ENCODE results near the gene CEP41.
"Not testable (repeated sequence)": the region's sequence is repeated elsewhere in the genome, so short reads cannot be mapped to it uniquely, and the experiment has no call there.

The CEP41 gene

DNA sequence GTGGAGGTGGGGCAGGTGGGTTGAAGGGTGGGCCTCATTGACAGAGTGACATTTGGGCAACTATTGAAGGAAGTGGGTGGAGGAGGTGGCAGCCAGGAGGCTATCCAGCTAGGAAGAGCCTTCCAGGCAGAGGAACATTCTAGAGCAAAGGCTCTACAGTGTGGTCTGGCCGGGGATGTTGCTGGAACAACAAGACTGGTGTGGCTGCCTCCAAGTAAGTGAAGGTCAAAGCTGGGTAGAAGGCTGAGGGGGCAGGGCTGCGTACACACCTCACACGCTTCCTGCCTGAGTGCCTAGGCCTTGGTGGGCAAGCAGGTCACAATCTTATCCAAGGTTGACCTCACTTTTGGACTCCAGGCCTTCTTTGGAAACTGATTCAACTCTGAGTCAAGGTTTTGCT lies 53.9 kb downstream of the CEP41 start:
- no peak for DNase-seq

DNA sequence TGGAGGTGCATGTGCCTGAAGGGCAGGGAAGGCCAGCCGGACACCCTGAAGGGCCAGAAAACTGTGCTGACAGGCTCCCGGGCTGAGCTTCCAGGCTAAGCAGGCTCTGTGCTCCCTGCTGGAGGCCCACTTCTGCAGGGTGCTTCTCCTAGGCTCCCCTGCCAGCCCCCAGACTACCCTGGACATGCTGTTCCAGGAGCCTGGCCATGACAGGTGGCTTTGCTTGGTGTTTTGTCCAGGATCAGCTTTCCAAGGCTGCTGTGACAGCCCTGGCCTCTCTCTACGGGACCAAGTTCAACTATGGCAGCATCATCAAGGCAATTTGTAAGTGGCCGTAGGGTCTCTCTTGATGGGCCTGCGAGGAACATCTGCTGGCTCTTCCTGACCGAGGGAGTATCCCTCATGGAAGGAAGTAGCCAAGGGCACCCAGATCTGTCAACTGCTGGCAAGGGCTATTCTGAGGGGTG lies 55.2 kb downstream of the CEP41 start:
- no peak for DNase-seq

DNA sequence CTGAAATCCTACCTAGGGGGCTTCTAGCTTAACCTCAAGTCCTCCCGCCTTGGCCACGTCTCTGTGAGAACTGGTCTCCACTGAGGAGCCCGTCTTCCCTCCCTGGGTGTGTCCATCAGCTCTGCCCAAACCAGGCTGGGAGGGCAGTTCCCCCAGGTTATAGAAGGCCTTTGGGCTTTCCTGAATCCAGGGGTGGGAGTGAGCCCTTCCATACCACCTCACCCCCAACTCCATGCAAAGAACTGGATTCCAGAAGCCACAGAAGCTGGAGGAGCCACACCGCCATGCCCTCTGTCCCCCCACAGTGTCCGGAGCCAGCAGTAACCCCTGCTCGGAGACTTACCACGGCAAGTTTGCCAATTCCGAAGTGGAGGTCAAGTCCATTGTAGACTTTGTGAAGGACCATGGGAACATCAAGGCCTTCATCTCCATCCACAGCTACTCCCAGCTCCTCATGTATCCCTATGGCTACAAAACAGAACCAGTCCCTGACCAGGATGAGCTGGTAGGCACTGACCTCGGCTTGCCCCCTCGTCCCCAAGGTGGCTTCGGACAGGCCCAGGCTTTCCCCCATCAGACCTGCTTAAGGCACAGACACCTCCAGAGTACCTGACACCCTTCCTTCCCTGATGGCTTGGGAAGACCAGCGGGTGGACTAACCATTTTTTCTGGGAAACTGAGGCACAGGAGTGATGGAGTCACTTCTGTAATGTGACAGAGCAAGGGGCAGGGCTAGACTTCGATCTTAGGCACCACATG lies 55.8 kb downstream of the CEP41 start:
- no peak for DNase-seq

DNA sequence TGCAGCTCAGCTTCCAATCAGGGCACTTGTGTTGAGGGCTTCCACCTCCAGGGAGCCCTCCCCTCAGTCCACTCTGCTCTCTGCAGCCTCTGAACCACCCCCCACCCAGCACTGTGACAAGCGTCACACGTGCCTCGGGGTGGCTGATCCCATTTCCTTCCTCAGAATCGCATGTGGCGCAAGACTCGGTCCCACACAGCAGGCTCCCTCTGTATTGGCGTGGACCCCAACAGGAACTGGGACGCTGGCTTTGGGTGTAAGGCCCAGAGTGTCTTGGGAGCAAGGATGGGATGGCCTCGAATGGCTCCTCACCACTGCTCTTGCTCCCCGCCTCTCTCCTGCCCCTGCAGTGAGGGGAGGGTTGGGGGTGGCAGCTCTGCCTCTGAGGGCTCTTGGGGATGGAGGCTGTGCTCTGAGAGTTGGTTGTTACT lies 56.4 kb downstream of the CEP41 start:
- no peak for DNase-seq

DNA sequence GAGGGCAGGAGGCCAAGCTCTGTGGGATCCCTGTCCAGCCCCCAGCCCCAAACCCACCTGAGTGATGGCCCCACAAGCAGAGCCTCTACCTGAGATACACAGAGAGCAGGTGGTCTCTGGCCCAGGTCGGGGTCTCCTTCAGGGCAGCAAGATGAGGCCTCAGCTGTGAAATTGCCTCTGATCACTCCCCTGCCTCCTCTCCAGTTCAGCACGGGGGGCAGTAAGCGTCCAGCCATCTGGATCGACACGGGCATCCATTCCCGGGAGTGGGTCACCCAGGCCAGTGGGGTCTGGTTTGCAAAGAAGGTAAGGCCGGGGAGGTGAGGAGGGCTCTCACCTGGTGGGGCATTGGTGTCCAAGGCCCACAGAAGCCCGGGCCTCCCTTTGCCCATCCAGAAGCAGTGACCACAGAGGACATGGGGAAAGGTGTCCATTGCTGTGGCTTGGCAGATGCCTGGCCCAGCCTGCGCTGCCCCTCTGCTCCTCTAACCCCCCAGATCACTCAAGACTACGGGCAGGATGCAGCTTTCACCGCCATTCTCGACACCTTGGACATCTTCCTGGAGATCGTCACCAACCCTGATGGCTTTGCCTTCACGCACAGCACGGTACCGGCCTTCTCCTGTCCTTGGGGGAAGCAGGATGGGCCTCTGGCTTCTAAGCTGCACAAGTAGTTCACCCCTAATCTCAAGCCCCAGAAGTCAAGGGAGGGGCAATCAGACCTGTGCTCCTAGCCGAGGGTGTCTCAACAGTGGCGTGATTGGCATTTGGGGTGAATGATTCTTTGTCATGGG lies 57.4 kb downstream of the CEP41 start:
- no peak for DNase-seq

DNA sequence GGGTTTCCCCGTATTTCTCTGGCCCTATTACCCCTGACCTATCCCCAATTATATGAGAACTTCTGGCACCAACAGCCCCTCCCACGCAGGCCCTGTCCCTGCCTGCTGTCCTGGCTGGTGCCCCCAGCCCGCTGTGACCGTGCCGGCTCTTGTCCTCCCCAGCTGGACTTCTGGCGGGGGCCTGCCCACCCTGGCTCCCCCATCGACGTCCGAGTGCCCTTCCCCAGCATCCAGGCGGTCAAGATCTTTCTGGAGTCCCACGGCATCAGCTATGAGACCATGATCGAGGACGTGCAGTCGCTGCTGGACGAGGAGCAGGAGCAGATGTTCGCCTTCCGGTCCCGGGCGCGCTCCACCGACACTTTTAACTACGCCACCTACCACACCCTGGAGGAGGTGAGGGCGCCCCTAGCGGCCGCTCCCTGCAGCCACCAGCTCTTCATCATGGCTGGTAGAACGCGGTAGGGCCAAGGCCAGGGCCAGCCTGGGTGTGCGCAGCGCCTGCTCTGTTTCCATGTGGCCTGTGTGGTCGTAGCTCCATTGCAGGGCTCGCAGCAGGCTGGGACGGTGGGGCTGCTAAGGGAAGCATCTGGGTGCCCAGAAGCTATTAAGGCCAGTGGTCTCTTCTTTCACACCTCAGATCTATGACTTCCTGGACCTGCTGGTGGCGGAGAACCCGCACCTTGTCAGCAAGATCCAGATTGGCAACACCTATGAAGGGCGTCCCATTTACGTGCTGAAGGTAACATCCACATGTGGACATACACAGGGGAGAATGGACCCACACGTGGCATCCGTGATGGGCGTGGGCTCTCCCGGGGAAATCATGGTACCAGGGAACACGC lies 59.1 kb downstream of the CEP41 start:
- no peak for DNase-seq

DNA sequence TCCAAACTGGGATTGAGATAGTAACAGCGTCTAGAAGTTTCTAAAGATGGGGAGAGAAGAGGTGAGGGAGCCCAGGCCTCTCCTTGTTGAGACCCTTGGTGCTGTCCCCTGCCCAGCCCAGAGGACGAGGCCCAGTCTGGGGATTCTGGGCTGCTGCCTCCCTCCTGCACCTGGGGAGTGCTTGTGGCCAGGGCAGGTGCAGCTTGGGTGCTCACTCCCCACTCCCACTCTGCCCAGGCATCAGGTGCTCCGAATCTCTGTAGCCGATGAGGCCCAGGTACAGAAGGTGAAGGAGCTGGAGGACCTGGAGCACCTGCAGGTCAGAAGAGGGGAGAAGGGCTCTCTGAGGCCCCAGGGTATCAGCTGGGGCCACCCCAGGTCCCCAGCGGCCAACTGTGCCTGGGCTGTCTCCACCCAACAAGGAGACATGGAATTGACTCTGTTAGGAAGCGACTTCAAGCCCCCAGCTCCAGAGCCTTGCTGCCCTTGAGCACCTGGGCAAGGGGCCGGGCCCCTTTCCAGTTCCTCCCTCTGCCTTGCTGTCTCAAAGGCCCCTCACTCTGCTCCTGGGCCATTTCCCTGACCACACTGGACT lies 59.9 kb downstream of the CEP41 start:
- no peak for DNase-seq

DNA sequence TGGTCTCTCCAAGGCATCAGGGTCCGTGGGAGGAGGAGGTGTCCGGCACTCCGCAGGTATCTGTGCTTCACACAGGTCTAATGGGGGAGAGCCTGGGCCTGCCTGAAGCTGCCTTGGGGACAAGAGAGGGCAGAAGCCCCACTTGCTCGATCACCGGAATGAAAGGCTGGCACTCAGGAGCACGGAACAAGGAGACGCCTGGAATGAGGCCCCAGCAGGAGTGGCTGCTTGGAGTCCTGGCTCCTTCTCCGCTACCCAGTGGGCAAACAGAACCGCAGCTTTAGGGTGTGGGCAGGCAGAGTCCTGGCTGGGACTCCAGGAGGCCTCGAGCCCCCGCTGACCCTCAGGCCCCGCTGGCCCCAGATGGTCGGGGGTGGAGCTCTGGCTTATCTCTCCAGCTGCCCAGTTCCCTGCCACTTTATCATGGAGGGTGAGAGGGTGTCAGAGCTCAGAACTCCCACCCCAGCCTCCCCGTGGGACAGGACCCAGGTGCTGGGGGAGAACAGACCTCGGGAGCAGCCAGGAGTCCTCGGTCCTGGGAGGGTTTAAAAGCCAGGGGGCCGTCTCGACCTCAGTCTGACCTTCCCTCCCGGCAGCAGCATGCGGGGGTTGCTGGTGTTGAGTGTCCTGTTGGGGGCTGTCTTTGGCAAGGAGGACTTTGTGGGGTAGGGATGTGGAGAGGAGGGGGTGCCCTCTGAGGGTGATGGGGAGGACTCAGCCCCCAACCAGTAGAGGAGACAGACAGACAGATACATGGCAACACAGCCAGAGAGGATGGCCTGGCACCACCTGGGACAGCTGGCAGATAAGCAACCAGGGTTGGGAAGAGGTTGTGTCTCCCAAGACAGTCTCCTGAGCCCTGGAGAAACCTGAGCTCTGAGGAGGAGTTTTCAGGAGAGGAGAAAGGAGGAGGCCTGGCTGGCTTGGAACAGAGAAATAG lies 60.6 kb downstream of the CEP41 start, which contains the start of gene CPA1:
CPA1 (plus strand) TSS at position 574 of the 940 bp plus-strand sequence; CDS start at position 601, 27 bp downstream.
- DNase-seq = no peak

DNA sequence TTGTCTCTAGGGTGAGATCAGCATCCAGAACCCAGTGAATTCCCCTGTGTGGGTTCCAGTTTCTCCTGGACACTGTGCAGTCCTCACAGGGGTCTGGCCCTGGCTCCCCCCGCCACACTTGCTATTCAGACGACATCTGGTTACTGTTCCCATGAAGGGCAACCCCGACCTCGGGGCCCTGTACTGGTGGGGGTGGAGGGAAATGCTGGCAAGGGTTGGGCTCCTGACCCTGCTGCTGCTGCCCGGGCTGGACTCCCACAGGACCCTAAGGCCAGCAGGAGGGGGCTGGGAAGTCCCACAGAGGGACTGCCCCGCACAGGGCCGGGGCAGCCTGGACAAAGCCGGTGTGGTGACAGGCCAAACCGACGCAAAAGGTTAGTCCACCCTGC lies 61.3 kb downstream of the CEP41 start:
- no peak for DNase-seq

DNA sequence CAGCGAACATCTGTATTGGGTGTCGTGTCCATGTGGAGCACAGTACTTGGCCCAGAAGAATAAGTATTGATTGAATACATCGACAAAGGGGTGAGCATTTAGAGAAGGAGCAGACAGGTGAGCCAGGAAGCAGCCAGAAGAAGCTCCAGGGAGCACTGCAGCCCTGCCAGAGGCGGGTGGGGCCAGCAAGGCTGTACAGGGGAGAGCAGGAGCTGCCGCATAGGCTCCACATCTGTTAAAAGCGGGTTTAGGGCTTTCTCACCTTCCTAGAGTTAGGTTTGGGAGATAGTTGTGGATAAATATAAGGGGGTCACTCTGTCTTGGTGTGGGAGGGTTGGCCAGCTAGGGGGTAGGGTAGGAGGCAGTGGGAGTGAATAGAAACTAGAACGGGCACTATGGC lies 61.8 kb downstream of the CEP41 start:
- no peak for DNase-seq

DNA sequence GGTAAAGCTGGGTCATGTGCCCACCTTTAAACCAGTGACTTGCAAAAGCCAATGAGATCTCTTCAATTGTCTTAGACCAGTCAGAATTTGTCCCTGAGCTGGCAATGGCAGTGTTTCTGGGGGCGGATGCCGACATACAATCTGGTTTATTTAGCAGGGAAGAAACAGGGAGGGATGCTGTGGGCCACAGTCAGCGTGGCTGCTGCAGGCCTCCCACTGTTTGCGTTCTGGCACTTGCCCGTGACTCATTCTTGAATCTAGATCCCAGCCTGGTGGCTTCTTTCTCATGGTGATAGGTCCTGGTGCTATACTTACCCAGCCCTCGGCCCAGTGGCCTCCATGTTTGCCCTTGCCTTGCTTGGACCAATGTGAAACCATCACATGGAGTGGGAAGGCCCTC lies 63.6 kb downstream of the CEP41 start:
- no peak for DNase-seq

DNA sequence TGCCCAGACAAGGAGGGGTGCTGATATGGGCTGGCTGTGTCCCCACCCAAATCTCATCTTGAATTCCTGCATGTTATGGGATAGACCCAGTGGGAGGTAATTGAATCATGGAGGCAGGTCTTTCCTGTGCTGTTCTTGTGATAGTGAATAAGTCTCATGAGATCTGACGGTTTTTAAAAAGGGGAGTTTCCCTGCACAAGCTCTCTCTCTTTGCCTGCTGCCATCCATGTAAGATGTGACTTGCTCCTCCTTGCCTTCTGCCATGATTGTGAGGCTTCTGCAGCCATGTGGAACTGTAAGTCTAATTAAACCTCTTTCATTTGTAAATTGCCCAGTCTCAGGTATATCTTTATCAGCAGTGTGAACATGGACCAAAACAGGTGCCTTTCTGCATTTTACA lies 64.4 kb downstream of the CEP41 start:
- not testable (repeated sequence) for DNase-seq

DNA sequence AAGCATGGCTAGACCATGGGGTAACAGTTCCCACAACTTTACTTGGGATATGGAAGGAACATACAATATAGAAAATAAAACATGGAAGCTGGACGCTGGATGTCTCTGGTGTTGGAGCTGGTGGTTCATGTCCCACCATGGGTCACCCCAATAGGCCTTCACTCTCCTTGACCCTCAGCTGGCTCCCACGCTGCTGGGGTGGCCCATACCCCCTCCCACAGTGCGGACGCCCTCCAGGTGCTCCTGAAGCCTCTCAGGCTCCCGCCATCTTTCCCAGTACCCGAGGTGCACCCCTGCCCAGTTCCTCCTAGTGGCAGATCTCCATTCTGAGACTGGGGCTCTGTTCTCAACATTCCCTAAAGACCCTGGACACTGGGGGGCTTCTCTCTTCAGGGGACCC lies 66.3 kb downstream of the CEP41 start:
- DNase-seq = no peak

DNA sequence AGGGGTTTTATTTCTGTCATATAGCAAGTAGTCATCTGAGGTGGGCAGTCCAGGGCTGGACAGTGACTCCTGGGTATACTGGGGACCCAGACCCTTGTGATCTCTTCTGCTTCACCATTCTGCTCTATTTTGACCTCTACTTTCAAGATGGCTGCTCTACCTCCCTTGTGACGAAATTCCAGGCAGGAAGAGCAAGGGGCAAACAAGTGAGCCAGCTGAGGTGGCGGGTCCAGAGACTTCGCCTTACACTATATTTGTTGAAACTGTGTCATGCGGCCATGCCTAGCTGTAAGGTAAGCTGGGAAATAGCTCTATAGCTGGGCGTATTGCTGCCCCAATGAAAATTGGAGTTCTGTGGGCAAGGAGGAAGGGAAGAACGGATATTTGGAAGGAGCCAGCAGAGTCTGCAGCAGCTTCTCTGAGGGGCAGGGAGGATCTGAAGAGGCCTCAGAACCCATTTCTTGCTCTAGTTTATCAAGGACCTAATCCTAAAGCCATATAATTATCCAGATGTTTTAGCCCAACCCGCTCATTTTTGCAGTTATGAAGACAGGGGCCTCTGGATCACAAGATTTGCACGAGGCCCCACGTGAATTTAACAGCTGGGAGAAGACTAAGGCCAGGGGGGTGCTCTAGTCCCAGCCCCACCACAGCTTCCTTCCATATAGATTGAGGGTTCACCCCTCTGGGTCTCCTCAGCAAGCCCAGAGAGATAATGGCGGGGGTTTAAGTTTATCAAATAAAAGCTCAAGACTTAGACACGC lies 68.2 kb downstream of the CEP41 start:
- no peak for DNase-seq

DNA sequence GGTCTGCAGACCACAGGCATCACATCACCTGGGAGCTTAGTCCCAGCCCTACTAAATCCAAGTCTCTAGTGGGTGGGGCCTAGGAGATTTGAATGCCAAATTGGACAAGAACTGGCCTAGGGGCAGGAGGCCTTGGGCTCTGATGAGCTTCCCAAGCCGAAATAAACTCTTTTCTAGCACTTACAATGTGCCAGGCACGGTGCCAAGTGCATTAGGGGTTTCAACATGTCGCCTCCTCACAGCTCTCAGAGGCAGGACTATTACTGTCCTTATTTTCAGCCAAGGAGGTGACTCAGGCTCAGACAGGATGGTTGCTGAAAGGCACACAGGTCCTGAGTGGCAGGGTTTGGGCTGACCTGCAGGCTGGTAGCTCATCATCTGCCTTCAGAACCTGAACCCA lies 69.8 kb downstream of the CEP41 start:
- DNase-seq = no peak

DNA sequence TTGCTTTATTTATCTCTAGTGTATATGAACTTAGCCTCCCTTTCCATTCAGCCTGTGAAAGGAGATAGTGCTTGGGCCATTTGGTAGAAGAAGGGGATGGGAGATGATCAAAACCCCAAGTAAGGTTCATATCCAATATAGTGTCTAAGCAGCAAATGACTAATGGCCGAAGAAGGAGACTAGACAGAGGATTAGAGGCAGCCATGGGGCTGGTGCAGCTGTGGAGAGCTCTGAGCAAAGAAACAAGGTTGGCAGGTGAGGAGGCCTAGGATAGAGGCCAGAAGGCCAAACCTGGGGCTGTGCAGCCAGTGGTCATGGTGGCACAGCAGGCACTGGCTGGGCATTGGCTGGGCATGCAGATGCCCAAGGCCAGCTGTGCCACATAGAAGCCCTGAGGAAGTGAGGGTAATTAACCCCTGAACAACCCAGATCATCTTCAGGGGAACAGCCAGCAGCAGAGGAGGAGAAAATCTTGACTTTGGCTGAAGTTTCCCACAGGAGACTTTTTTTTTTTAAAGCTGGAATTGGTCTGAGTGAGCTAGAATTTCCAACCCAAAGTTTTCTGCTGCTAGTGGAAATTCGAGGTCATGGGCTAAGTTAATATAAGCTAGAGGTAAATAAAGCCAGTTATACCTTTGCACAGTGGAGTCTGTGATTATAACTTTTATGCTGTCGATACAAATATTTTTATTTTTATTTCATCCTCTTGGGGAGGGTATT lies 70.8 kb downstream of the CEP41 start:
- DNase-seq = no peak

DNA sequence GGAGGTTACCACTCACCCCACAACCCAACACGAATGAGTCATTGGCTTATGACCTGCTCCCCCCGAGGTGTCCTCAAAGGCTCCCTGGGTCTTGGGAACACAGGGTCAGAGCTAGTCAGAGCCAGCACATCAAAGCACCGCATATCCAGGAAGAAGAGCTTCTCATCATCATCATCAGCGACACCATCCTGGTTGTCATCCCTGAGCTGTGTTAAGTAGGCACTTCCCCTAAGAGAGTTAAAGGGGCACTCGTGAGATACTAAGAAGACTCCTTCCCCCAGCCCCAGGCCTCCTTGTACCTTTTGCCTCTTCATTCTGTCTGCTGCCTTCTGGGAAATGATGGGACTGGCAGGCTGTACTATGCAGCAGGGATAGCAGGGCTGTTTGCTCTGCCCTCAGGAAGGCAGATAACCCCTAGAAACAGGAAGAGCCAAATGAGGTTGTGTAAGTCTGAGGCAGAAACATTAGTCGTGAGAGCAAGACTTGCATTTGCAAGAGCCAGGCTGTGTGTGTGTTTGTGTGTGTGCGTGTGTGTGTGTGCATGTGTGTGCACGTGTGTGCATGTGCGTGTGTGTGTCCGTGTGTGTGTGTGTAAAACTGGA lies 71.6 kb downstream of the CEP41 start:
- DNase-seq = no peak

DNA sequence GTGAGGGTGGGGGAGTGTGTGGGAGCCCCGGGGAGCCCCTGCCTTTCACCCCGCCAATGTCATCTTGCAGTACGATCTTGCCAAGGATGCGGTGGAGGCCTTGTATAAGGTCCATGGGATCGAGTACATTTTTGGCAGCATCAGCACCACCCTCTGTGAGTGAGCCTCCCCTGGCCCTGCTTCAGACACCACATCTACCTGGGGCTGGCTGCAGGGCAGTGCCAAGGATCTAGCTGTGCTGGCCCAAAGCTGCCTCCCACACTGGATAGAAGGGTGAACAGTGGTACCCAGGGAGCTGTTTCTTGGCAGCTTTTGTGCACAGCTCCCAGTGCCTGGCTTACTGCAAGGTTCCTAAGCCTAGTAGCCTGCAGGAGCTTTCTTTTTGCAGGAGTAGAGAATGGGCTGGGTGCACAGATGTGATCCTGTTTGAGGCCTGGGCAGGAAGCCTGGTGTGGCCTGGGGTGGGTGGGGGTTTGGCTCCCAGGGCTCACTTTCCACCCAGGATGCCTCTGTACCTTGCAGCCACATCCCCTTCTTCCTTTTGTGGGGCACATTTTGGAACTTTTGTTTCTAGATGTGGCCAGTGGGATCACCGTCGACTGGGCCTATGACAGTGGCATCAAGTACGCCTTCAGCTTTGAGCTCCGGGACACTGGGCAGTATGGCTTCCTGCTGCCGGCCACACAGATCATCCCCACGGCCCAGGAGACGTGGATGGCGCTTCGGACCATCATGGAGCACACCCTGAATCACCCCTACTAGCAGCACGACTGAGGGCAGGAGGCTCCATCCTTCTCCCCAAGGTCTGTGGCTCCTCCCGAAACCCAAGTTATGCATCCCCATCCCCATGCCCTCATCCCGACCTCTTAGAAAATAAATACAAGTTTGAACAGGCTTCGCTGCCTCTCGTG lies 72.7 kb downstream of the CEP41 start:
- DNase-seq = no peak

All from NCI-H1436 treated with DMSO at 0.1 percent for 48 hours (cell line).